ENCODE data around the gene ZNF750. TPM values are rescaled to one million over a fixed set of nuclear protein-coding genes. Genes with fewer than 3 reads are reported as not detected.

The ZNF750 gene
- polyA plus RNA-seq, 1 donor (not counting 4 experiments of a cell fraction or from before 2014, with no cell fraction given), result 5.5 TPM

DNA sequence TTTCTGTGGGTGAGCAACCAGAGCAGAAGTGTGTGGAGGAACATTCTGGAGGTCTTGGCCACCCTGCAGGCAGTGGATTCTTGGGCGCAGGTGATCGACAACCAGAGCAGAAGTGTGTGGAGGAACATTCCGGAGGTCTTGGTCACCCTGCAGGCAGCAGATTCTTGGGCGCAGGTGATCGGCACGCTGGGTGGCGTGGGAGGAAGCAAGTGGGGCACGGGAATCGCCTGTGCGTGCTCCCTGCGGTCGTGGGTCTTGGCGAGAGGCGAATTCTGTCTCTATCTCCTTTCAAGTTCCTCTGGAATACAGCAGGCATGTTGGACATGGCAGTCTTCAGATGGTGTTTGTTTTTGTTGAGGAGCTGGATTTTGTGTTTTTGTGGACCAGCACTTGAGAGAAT, 30.7 kb upstream of the ZNF750 start:
- Histone ChIP-seq H3K36me3 (ENCODE audit: control insufficient read depth in 2 of 2, extremely low read depth in 1 of 2, insufficient read depth in 2 of 2, low read length in 2 of 2) (peaks cover 8 to 13% of the 10 kb centered on the region in 2 experiments), H3K4me2 (ENCODE audit: control insufficient read depth, extremely low read depth, insufficient read depth, low read depth, low read length) (no peak overlapping the region), H3K27me3 (ENCODE audit: control insufficient read depth, extremely low read depth, insufficient read depth, low read length) (no peaks in the 10 kb centered on the region), H3K4me1 (ENCODE audit: control insufficient read depth, extremely low read depth, insufficient read depth, low read length) (peaks cover 20% of the 10 kb centered on the region), H3K4me3 (ENCODE audit: control insufficient read depth in 2 of 3, extremely low read depth in 1 of 3, insufficient read depth in 2 of 3, low read depth in 1 of 3, low read length in 3 of 3) (no peak overlapping the region), H3K9me1 (ENCODE audit: control insufficient read depth, extremely low read depth, insufficient read depth, low read length) (no peaks in the 10 kb centered on the region), H3K79me2 (ENCODE audit: control insufficient read depth, insufficient read depth, low read length) (peaks cover 14% of the 10 kb centered on the region), H3K27ac (ENCODE audit: control insufficient read depth, insufficient read depth, low read length) (no peak overlapping the region), H4K20me1 (ENCODE audit: control insufficient read depth, extremely low read depth, insufficient read depth, low read length) (no peaks in the 10 kb centered on the region), H3K9me3 (ENCODE audit: control insufficient read depth, low read depth, low read length) (no peaks in the 10 kb centered on the region), H3K9ac (ENCODE audit: control insufficient read depth, extremely low read depth, insufficient read depth, low read length) (no peak overlapping the region), H2AFZ (ENCODE audit: control insufficient read depth, low read length) (no peak overlapping the region)
- dilution Hi-C loops (cut with MboI; ENCODE audit: extremely low pct_ligation_motif_present, low sequenced_read_pairs), result no loop called here
- FAIRE-seq, result no peak
- TF ChIP-seq, protein P1, sequence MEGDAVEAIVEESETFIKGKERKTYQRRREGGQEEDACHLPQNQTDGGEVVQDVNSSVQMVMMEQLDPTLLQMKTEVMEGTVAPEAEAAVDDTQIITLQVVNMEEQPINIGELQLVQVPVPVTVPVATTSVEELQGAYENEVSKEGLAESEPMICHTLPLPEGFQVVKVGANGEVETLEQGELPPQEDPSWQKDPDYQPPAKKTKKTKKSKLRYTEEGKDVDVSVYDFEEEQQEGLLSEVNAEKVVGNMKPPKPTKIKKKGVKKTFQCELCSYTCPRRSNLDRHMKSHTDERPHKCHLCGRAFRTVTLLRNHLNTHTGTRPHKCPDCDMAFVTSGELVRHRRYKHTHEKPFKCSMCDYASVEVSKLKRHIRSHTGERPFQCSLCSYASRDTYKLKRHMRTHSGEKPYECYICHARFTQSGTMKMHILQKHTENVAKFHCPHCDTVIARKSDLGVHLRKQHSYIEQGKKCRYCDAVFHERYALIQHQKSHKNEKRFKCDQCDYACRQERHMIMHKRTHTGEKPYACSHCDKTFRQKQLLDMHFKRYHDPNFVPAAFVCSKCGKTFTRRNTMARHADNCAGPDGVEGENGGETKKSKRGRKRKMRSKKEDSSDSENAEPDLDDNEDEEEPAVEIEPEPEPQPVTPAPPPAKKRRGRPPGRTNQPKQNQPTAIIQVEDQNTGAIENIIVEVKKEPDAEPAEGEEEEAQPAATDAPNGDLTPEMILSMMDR (optimal IDR thresholded peaks at IDR 0.05 in 1 of 3, IDR thresholded peaks at IDR 0.05 in 1 of 3, conservative IDR thresholded peaks at IDR 0.05 in 1 of 3; ENCODE audit: extremely low read depth in 1 of 3, insufficient read depth in 2 of 3, low read length in 3 of 3), result no peak
- TF ChIP-seq EZH2 (IDR thresholded peaks at IDR 0.05; ENCODE audit: low read length), result no peak
- no peak for DNase-seq (ENCODE audit: low read depth, low spot score)

DNA sequence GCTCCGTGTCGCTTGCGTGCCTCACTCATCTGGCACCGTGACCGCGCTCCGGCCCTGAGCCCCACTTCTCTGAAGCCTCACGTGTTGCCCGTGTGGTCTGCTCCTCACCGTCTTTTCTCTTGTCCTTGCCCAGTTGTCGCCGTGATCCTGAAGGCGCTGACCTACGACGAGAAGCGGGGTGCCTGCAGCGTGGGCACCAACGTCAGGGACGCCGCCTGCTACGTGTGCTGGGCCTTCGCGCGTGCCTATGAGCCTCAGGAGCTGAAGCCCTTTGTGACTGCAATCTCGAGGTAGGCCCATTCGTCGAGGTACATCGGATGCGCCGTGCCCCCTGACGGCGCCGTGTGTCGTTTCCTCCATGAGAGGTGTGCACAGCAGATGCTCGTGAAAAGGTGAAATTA, 30.3 kb upstream of the ZNF750 start:
- TF ChIP-seq EZH2 (IDR thresholded peaks at IDR 0.05; ENCODE audit: low read length), result no peak
- TF ChIP-seq, protein P1 (optimal IDR thresholded peaks at IDR 0.05 in 1 of 3, IDR thresholded peaks at IDR 0.05 in 1 of 3, conservative IDR thresholded peaks at IDR 0.05 in 1 of 3; ENCODE audit: extremely low read depth in 1 of 3, insufficient read depth in 2 of 3, low read length in 3 of 3), result no peak
- Histone ChIP-seq H3K4me1 (ENCODE audit: control insufficient read depth, extremely low read depth, insufficient read depth, low read length) (peaks cover 16% of the 10 kb centered on the region), H3K36me3 (ENCODE audit: control insufficient read depth in 2 of 2, extremely low read depth in 1 of 2, insufficient read depth in 2 of 2, low read length in 2 of 2) (peaks cover 8 to 13% of the 10 kb centered on the region in 2 experiments)

More for the DNA sequence above, 30.3 kb upstream of the ZNF750 start:
- DNase-seq (ENCODE audit: low read depth, low spot score) (no peak), FAIRE-seq (no peak)
- no peak overlapping the region for H2AFZ ChIP-seq (ENCODE audit: control insufficient read depth, low read length)
- H3K79me2 ChIP-seq (ENCODE audit: control insufficient read depth, insufficient read depth, low read length), result peaks cover 18% of the 10 kb centered on the region
- H3K9me1 ChIP-seq (ENCODE audit: control insufficient read depth, extremely low read depth, insufficient read depth, low read length), result no peaks in the 10 kb centered on the region
- no peak overlapping the region for H3K4me2 ChIP-seq (ENCODE audit: control insufficient read depth, extremely low read depth, insufficient read depth, low read depth, low read length)
- H3K27ac ChIP-seq (ENCODE audit: control insufficient read depth, insufficient read depth, low read length), result no peak overlapping the region
- dilution Hi-C loops (cut with MboI; ENCODE audit: extremely low pct_ligation_motif_present, low sequenced_read_pairs), result no loop called here
- no peaks in the 10 kb centered on the region for H3K27me3 ChIP-seq (ENCODE audit: control insufficient read depth, extremely low read depth, insufficient read depth, low read length)
- no peaks in the 10 kb centered on the region for H4K20me1 ChIP-seq (ENCODE audit: control insufficient read depth, extremely low read depth, insufficient read depth, low read length)
- no peaks in the 10 kb centered on the region for H3K9me3 ChIP-seq (ENCODE audit: control insufficient read depth, low read depth, low read length)
- H3K9ac ChIP-seq (ENCODE audit: control insufficient read depth, extremely low read depth, insufficient read depth, low read length), result no peak overlapping the region
- H3K4me3 ChIP-seq (ENCODE audit: control insufficient read depth in 2 of 3, extremely low read depth in 1 of 3, insufficient read depth in 2 of 3, low read depth in 1 of 3, low read length in 3 of 3), result no peak overlapping the region

All from keratinocyte (primary cell).